GM19240 (cell line): ENCODE results near the gene TET2.
A peak's percentile ranks its signal among the peaks of the same experiment; 100 is the strongest.

Source experiments
- DNase-seq: peaks from one replicate; pipeline ENCODE4 v3.0.0; 2011; ENCODE audit warnings: low spot score; ENCODE audit not compliant: insufficient read length

The TET2 gene

DNA sequence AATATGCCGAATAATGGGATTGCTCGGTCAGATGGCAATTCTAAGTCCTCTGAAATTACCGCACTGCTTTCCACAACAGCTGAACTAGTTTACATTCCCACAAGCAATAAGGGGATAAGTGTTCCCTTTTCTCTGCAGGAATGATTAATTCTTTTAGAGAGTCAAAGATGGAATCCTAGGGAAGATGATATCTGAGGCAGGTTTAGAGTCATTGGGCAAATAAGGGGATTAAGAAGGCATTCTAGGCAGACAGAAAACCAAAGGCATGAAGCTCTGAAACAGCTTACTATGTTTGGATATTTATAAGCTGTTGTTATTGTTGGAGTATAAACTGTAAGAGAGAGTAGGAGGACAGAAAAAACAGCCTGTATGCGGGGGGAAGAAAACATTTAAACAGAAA lies 85.7 kb downstream of the TET2 start:
- no peak for DNase-seq

DNA sequence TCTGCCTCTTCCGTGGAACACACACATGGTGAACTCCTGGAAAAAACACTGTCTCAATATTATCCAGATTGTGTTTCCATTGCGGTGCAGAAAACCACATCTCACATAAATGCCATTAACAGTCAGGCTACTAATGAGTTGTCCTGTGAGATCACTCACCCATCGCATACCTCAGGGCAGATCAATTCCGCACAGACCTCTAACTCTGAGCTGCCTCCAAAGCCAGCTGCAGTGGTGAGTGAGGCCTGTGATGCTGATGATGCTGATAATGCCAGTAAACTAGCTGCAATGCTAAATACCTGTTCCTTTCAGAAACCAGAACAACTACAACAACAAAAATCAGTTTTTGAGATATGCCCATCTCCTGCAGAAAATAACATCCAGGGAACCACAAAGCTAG lies 87.9 kb downstream of the TET2 start:
- no peak for DNase-seq

DNA sequence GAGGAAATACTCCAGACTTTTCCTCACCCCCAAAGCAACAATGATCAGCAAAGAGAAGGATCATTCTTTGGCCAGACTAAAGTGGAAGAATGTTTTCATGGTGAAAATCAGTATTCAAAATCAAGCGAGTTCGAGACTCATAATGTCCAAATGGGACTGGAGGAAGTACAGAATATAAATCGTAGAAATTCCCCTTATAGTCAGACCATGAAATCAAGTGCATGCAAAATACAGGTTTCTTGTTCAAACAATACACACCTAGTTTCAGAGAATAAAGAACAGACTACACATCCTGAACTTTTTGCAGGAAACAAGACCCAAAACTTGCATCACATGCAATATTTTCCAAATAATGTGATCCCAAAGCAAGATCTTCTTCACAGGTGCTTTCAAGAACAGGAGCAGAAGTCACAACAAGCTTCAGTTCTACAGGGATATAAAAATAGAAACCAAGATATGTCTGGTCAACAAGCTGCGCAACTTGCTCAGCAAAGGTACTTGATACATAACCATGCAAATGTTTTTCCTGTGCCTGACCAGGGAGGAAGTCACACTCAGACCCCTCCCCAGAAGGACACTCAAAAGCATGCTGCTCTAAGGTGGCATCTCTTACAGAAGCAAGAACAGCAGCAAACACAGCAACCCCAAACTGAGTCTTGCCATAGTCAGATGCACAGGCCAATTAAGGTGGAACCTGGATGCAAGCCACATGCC lies 89.7 kb downstream of the TET2 start:
- DNase-seq = peak; percentile 24

DNA sequence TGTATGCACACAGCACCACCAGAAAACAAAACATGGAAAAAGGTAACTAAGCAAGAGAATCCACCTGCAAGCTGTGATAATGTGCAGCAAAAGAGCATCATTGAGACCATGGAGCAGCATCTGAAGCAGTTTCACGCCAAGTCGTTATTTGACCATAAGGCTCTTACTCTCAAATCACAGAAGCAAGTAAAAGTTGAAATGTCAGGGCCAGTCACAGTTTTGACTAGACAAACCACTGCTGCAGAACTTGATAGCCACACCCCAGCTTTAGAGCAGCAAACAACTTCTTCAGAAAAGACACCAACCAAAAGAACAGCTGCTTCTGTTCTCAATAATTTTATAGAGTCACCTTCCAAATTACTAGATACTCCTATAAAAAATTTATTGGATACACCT lies 90.2 kb downstream of the TET2 start:
- no peak for DNase-seq

DNA sequence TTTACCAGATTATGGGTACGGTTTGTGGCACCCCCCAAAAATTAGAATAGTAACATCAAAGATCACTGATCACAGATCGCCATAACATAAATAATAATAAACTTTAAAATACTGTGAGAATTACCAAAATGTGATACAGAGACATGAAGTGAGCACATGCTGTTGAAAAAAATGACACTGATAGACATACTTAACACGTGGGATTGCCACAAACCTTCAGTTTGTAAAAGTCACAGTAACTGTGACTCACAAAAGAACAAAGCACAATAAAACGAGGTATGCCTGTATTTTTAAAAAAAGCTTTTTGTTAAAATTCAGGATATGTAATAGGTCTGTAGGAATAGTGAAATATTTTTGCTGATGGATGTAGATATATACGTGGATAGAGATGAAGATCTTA lies 93.4 kb downstream of the TET2 start:
- no peak for DNase-seq

DNA sequence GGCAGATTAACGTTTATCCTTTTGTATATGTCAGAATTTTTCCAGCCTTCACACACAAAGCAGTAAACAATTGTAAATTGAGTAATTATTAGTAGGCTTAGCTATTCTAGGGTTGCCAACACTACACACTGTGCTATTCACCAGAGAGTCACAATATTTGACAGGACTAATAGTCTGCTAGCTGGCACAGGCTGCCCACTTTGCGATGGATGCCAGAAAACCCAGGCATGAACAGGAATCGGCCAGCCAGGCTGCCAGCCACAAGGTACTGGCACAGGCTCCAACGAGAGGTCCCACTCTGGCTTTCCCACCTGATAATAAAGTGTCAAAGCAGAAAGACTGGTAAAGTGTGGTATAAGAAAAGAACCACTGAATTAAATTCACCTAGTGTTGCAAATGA lies 94.8 kb downstream of the TET2 start:
- no peak for DNase-seq

DNA sequence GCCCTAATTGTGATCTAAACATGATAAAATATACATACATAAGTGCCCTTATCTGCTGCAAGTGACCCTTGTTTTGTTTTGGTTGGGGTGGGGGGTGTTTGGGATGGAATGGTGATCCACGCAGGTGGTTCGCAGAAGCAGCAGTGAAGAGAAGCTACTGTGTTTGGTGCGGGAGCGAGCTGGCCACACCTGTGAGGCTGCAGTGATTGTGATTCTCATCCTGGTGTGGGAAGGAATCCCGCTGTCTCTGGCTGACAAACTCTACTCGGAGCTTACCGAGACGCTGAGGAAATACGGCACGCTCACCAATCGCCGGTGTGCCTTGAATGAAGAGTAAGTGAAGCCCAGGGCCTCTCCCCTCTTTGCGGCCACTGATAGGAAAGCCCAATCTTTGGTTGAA lies 96.8 kb downstream of the TET2 start:
- no peak for DNase-seq

DNA sequence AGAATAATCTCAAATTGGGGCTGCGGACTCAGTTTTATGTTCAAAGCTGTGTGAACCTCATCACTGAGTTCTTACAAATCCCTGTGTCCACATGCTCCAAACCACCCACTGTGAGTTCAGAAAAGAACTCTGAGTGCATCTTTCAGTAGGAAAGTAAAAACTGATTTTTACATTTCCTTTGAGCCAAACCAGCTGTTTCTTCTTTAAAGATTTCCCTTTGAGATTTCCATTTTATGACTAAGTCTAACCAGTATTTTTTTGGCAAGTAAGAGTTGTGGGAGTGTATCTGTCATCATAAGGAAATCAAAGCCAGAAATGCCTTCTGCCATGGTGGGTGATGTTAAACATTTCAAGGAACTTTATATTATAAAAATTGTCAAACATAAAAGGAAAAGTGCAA lies 100.0 kb downstream of the TET2 start:
- DNase-seq = no peak

DNA sequence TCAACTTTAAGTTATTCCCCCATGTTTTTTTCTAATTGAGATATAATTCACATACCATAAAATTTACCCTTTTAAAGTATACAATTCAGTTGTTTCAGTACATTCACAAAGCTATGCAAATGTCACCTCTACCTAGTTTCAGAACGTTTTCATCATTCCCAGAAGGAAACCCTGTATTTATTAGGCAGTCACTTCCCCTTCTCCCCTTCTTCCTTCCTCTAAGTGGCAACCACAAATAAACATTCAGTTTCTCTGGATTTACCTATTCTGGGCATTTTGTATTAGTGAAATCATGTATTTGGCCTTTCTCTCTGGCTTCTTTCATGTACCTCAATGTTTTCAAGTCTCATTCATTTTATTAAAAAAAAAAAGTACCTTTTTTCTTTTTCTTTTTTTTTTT lies 101.9 kb downstream of the TET2 start:
- DNase-seq = no peak

DNA sequence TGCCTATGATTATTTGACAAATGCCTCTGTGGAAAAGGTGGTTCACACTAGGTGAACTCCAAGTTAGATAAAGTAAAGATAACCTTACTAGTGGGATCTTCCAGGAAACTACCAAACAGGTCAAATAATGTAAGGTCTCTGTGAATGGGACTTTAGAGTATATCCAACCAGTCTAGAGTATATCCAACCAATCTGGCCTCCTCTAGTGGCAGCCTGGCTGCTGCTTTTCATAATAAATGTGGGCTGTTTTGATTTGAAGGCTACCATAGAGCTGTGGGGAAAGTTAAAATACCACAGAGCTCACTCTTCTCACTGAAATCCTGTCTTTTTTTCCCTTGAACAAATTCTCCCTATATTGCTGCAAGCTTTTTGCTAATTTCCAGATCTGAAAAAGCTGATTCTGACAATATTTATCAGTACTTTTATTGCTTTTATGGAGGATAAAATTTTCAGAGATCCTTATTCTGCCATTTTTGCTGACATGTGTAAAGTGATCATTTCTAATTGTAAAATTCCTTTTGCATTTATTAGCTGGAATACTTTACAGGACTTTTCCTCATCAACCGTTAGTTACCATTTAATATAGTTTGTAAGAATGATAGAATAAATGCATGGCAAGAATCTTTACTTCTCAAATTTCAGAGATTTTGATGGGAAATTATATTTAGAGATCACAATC lies 111.3 kb downstream of the TET2 start:
- DNase-seq = no peak

DNA sequence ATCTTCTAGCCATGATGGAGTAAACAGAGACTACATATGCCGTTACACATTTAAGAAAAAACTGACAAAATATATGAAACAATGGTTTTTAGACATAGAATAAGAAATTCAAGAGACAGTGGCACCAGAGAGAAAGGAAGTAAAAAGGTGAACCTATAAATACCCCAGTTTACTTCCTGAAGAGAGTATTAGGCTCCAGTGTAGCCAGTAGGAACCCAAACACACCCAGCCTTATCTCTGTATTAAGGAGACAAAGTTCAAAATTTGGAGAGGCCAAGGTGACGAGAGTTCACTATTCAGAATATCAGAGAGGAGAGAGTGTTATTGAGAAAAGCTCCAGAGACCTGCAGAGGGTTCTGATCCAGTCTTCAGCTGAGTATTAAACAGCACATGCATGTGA lies 119.0 kb downstream of the TET2 start:
- no peak for DNase-seq

DNA sequence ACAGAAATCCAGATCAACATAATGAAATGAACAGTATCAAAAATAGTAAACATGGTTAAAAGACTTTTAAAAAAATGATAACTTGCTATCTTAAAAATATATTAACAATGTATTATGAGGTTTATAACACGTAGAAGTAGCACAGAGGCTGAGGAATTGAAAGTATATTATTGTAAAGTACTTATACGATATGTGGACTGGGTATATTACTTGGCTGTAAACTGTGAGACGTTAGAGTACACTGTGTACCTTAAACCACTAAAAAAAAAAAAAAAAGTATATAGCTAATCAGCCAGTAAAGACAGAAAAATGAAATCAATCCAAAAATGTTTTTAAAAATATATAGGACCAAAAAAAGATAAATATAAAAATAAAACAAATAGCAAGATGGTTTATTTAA lies 120.6 kb downstream of the TET2 start:
- DNase-seq = no peak

DNA sequence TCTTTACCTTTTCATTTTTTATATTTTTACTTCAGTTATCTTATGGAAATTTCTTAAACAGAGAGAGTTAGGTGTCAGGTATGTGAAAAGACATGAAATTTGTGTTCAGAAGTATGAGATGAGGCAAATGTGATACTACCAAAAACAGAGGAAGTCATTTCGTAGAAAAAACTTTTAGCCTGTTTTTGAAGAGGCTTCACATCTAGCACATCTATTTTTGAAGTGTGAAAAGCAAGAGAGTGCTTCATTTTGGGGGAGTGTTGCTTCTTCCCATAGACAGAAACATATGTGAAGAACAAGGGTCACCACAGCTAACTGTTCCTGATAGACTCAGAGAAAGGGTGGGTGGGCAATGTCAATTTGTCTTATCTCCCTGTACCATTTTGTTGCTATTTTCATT lies 125.3 kb downstream of the TET2 start:
- no peak for DNase-seq

DNA sequence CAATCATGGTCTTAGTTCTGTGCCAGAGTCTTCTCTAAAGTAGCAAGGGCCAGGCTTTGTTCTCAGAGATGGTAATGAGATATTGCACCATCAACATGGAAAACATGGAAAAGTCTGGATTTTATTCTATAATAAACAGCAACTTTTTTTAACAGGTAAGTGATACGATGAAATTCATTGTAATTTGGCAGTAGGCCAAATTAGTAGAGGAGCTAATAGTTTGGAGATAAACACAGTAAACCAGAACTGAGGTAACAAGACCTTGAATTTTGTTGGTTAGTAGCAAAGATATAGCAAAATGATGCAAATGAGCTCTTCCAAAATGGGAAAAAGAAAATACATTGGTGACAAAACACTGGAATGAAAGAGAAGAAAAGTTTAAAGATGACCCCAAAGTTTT lies 126.6 kb downstream of the TET2 start:
- DNase-seq = no peak

DNA sequence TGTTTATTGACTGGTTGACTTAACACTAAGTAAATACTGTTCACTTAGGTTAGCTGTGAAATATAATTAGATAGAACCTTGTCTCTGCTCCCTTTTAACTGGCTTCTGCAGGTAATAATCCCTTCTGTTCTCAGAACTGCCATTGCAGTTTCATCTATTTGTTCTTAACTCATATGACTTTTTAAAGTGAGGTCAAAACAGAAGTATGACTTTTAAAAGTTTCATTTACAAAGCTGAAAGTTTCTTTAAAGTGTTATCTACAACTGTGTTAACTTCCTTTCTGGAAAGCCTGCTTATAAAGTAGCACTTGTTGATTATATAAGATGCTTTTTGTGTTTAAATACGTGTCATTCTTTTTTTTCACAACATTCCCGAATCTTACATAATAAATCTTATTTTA lies 127.4 kb downstream of the TET2 start:
- DNase-seq = no peak

DNA sequence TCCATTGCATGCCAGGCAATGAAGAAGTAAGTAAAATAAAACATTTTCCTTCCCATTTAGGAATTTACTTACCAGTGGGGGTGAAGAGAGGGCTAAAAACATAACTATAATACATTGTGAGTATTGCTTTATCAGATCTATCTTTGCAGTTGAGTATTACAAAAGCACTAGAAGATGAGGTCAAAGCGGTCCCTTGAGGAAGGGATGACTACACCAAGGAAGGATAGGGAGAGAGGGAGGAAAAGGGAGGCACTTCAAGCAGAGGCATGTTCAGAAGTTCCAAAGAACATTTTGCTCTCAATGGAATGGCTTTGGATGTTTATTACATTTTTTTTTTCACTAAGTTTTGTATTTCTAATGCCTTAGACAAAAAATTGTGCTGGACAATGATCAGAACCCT lies 127.8 kb downstream of the TET2 start:
- DNase-seq = no peak

DNA sequence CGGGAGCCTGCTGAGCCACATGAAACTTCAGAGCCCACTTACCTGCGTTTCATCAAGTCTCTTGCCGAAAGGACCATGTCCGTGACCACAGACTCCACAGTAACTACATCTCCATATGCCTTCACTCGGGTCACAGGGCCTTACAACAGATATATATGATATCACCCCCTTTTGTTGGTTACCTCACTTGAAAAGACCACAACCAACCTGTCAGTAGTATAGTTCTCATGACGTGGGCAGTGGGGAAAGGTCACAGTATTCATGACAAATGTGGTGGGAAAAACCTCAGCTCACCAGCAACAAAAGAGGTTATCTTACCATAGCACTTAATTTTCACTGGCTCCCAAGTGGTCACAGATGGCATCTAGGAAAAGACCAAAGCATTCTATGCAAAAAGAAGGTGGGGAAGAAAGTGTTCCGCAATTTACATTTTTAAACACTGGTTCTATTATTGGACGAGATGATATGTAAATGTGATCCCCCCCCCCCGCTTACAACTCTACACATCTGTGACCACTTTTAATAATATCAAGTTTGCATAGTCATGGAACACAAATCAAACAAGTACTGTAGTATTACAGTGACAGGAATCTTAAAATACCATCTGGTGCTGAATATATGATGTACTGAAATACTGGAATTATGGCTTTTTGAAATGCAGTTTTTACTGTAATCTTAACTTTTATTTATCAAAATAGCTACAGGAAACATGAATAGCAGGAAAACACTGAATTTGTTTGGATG lies 129.9 kb downstream of the TET2 start:
- DNase-seq = no peak

DNA sequence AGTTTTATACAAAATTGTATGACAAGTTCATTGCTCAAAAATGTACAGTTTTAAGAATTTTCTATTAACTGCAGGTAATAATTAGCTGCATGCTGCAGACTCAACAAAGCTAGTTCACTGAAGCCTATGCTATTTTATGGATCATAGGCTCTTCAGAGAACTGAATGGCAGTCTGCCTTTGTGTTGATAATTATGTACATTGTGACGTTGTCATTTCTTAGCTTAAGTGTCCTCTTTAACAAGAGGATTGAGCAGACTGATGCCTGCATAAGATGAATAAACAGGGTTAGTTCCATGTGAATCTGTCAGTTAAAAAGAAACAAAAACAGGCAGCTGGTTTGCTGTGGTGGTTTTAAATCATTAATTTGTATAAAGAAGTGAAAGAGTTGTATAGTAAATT lies 131.0 kb downstream of the TET2 start:
- no peak for DNase-seq

DNA sequence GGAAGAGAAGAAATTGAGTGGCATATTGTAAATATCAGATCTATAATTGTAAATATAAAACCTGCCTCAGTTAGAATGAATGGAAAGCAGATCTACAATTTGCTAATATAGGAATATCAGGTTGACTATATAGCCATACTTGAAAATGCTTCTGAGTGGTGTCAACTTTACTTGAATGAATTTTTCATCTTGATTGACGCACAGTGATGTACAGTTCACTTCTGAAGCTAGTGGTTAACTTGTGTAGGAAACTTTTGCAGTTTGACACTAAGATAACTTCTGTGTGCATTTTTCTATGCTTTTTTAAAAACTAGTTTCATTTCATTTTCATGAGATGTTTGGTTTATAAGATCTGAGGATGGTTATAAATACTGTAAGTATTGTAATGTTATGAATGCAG lies 132.6 kb downstream of the TET2 start:
- DNase-seq = no peak

DNA sequence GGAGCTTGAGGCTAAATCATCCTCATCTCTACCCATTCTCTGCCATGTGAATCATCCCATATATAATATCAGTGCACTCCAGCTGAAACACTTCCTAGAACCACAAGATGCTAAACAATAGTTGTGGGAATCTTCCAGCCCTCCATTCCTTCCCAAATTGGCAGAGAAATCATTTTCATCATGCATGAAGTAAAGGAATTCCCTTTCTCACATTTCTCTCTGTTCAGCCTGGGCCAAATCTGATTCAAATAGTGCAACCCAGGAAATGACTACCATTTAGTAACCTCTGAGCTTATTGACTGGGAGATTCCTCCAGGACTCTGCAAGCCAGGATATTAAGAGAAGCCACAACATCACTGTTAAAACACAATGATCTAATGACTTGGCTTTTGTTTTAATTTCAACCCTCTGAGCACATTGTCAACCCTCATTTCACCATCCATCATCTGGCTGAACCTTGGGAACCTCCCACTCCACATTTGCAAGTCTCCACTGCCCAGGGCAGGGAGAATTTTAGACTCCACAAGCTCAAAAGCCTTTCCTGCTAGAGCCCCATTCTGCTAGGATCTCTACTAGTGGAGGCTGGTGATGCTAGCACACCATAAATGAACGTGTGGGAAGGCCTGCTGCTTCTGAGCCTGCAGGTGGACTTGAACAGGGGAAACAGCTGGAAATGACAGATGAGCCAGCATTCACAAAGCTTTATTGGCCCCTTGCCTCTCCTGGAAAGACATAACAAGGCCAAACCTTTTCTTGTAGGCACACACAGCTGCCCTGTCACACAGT lies 133.9 kb downstream of the TET2 start:
- DNase-seq = no peak

DNA sequence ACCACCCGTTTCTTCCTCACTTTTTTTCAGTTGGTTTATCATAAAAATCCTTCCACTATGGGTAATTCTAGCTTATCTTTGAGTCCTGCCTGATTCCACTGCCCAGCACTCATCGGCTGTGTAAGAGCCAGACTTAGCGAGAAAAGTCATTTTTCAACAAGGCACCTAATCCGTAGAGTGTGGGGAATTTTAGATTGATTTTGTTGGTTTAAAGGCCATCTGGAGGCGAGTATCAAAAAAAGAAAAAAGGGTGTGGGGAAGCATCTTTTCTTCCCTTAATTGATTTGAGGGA lies 134.4 kb downstream of the TET2 start:
- no peak for DNase-seq

DNA sequence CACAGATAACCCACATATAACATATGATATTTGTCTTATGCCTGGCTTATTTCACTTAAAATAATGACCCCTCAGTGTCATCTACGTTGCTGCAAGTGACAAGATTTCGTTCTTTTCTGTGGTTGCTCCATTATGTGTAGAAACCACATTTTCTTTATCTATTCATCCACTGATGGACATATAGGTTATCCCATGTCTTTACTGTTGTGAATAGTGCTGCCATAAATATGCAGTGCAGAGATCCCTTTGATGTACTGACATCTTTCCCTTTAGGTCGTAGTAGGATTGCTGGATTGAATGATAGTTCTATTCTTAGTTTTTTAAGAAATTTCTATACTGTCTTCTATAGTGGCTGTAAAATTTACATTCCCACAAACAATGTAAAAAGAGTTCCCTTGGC lies 135.8 kb downstream of the TET2 start:
- DNase-seq = no peak
